RWPE1 (cell line): Measurements from ENCODE around the gene KRTAP3-3.
"Not testable (repeated sequence)": the region's sequence is repeated elsewhere in the genome, so short reads cannot be mapped to it uniquely, and the experiment has no call there.

Source experiments
- CTCF ChIA-PET: fragments of 350-600 bp; sonication (Branson Sonifier 250); formaldehyde crosslinking; extraction: SDS; loops from one replicate; lab custom pipeline; 2021; lab: Yijun Ruan, JAX
- POLR2A ChIA-PET: fragments of 400-600 bp; formaldehyde crosslinking; extraction: SDS; loops from one replicate; lab custom pipeline; 2020; ENCODE audit warnings: antibody characterized with exemption; ENCODE audit not compliant: low non-redundant PET; lab: Yijun Ruan, JAX
- DNase-seq: peaks from one replicate; pipeline ENCODE4 v3.0.0; 2012; ENCODE audit warnings: low spot score
- H3K27ac ChIP-seq: fragments of 450-650 bp; 2 replicates; pipeline ENCODE4 v1.5.1; 2017
- CTCF ChIP-seq: fragments of 450-650 bp; conservative IDR thresholded peaks from 2 replicates; pipeline ENCODE4 v1.5.1; 2017; ENCODE audit warnings: low read depth, mild to moderate bottlenecking

The KRTAP3-3 gene

GRCh38 chr17:41001795-41002194 lies 7.8 kb upstream of the KRTAP3-3 start:
- no peak for DNase-seq
- peak overlapping the region; percentile 85 for H3K27ac ChIP-seq
- no peak for TF ChIP-seq CTCF
- POLR2A ChIA-PET: no interaction called here
- CTCF ChIA-PET: no interaction called here

GRCh38 chr17:40999563-40999962 lies 5.6 kb upstream of the KRTAP3-3 start, which contains the start of gene KRTAP3-2:
Gene KRTAP3-2, minus strand, starts transcription at chr17:40999906. Its CDS starts 53 bp downstream, at chr17:40999853.
- CTCF ChIA-PET: interaction anchor here (0.7 kb wide), 1 partner anchor 409 kb away, joined by 3 read pairs; no protein-coding TSS in a partner anchor
- POLR2A ChIA-PET, H3K27ac ChIP-seq, DNase-seq: not testable (repeated sequence)

- ChIA-PET CTCF (no interaction called here), POLR2A (no interaction called here)
Measured at GRCh38 chr17:40997361-40997760, 3.4 kb upstream of the KRTAP3-3 start.

GRCh38 chr17:40996829-40997228 lies 2.9 kb upstream of the KRTAP3-3 start:
- TF ChIP-seq CTCF: no peak
- DNase-seq: no peak
- CTCF ChIA-PET: no interaction called here
- H3K27ac ChIP-seq: no peak overlapping the region
- POLR2A ChIA-PET: no interaction called here

More at GRCh38 chr17:40997361-40997760, 3.4 kb upstream of the KRTAP3-3 start:
- TF ChIP-seq CTCF: no peak
- H3K27ac ChIP-seq: no peak overlapping the region
- DNase-seq: no peak

- no peak for DNase-seq
- CTCF ChIA-PET: no interaction called here
- no peak overlapping the region for H3K27ac ChIP-seq
- POLR2A ChIA-PET: no interaction called here
- no peak for TF ChIP-seq CTCF
Measured at GRCh38 chr17:40995116-40995515, 1.2 kb upstream of the KRTAP3-3 start.

GRCh38 chr17:40993084-40993483 lies 880 bp downstream of the KRTAP3-3 start:
- ChIA-PET POLR2A (no interaction called here), CTCF (interaction anchor here (0.7 kb wide), 1 partner anchor 365 kb away, joined by 3 read pairs; no protein-coding TSS in a partner anchor)
- no peak for DNase-seq
- no peak for TF ChIP-seq CTCF
- no peak overlapping the region for H3K27ac ChIP-seq

GRCh38 chr17:40992666-40993065 lies 1.3 kb downstream of the KRTAP3-3 start:
- POLR2A ChIA-PET: no interaction called here
- DNase-seq: no peak
- CTCF ChIA-PET: no interaction called here
- no peak overlapping the region for H3K27ac ChIP-seq
- TF ChIP-seq CTCF: no peak
